ENCODE measurements around the gene CXorf58.
A peak's percentile ranks its signal among the peaks of the same experiment; 100 is the strongest.

Gene CXorf58

GRCh38 chrX:23900220-23900797 lies 7.5 kb upstream of the CXorf58 start:
- FAIRE-seq: no peak
- no peak for DNase-seq (ENCODE audit: low spot score)

- FAIRE-seq (no peak), DNase-seq (ENCODE audit: low spot score) (peak; percentile 11)
Observed at GRCh38 chrX:23901060-23901459, 6.7 kb upstream of the CXorf58 start.

DNA sequence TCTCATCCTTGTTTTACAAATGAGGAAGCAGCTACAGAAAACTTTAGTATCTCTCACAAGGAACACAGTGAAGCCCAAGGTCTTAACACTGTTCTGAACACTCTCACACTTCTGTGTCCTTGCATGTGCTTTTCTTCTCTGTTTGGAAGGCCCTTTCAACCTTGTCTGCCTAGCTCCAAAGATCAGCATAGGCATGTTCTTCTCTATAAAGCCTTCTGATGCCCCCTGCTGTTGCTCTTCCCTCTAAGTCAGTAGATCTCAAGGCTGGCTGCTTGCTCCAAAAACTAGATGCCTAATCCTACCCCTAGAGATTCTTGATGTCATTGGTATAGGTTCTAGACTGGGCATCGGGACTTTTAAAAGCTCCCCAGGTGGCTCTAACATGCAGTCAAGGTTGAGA lies 6.0 kb upstream of the CXorf58 start:
- no peak for FAIRE-seq
- no peak for DNase-seq (ENCODE audit: low spot score)

DNA sequence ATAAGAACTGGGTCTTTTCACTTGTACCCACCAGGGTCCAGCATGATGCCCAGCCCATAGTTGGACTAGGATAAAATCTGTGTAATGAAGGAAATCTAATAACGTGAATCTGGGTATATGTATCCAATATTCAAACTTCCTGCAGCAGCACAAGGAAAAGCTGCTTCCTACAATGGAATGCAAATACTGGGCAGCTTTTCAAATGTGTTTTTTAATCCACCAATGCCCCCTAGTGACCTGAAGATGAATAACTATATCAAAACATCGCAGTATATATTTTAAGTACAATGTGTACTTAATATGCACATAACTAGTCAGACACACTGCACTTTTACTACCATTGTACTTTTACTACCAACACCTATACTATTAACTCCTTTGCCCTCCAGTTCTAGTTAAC lies 5.4 kb upstream of the CXorf58 start:
- DNase-seq (ENCODE audit: low spot score): peak; percentile 5
- FAIRE-seq: no peak

GRCh38 chrX:23904096-23904495 lies 3.7 kb upstream of the CXorf58 start:
- DNase-seq (ENCODE audit: low spot score) (no peak), FAIRE-seq (no peak)

DNA sequence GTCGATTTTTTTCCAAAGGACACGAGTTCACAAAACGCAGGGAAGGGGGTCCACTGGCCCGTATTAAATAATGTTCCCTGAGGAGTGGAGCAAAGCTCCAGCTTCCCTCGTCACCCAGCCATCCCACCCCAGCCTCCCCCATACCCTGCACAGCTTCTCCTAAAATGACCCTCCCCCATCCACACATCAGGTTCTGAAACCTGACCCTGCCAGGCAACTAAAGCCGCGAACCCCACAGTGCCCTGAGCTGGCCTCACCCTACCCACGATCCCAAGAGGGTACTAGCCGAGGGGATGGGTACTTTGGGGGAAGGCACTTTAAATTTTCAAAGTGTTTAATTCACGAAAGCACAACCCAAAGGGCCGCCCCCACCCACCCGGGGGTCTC lies 702 bp upstream of the CXorf58 start:
- DNase-seq (ENCODE audit: low spot score) (no peak), FAIRE-seq (no peak)

GRCh38 chrX:23908219-23909004 lies 606 bp downstream of the CXorf58 start:
- no peak for DNase-seq (ENCODE audit: low spot score)
- no peak for FAIRE-seq

- FAIRE-seq (no peak), DNase-seq (ENCODE audit: low spot score) (no peak)
Observed at GRCh38 chrX:23911126-23911835, 3.5 kb downstream of the CXorf58 start.

DNA sequence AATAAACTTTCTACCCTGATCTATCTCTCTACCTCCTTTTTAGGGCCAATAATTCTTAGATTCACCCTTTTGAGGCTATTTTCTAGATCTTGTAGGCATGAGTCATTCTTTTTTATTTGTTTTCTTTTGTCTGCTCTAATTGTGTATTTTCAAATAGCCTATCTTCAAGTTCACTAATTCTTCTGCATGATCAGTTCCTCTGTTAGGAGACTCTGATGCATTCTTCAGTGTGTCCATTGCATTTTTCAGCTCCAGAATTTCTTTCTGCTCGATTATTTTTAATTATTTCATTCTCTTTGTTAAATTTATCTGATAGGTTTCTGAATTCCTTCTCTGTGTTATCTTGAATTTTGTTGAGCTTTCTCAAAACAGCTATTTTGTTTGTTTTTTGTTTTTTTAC lies 11.3 kb downstream of the CXorf58 start:
- FAIRE-seq (no peak), DNase-seq (ENCODE audit: low spot score) (no peak)

GRCh38 chrX:23919706-23920320 lies 12.0 kb downstream of the CXorf58 start:
- FAIRE-seq (no peak), DNase-seq (ENCODE audit: low spot score) (no peak)

DNA sequence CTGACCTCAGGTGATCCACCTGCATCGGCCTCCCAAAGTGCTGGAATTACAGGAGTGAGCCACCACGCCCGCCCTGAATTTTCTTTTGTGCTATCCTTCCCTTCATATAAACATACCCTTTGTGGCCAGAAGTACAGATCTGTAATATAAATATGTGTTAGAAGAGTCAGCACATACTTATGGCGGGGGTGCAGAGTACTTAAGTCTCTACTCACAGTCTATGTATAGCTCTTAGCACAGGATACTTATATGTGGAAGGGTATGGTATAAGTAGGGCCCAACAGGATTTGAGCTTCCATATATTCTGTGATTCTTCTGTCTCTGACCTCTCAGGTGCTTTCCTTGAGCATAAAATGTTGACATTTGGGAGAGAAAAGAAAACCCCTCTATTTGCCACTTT lies 18.2 kb downstream of the CXorf58 start:
- FAIRE-seq (no peak), DNase-seq (ENCODE audit: low spot score) (no peak)

DNA sequence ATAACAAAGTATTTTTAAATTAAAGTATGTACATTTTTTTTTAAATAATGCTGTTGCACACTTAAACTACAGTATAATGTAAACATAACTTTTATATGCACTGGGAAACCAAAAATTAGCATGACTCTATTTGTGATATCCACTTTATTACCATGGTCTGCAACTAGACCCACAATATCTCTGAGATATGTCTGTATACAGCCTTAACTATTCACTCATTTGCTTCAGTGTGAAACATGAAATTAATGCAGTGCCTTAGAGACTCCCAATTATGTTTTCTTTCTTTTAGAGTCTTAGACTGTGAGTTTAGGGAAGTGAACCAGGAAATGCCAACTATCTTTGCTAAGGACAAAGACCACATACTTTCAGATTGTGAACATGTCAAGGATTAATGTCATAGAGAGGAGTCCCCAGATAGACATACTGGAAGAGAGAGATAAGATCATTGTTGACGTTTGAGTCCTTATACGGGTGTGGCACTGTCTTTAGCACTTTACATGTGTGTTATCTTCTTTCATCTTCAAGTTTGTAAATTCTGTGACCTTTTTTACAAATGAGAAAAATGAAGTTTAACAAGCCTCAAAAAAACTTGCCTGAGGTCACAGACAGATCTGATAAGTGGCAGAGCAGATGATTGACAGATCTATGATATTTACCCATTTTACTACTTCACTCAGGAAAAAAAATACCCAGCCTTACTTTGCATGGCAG lies 23.2 kb downstream of the CXorf58 start:
- DNase-seq (ENCODE audit: low spot score) (no peak), FAIRE-seq (no peak)

GRCh38 chrX:23932046-23932445 lies 24.2 kb downstream of the CXorf58 start:
- DNase-seq (ENCODE audit: low spot score): no peak
- FAIRE-seq: no peak

DNA sequence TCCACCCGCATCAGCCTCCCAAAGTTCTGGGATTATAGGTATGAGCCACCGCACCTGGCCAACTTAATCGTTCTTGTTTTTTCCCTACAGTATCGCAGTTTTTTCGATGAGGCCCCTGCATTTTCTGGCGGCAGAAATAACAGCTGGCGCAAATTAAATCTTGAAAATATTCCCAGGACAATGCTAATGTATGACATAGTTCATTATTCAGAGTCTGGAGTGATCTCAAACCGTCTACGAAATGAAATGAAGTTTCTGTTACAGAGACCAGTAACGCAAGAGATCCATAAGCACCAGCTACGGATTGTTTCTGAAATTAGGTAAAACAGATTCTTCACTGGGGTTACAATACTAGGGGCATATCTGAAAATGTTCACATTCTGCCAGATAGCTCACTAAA lies 27.3 kb downstream of the CXorf58 start:
- DNase-seq (ENCODE audit: low spot score): no peak
- no peak for FAIRE-seq

DNA sequence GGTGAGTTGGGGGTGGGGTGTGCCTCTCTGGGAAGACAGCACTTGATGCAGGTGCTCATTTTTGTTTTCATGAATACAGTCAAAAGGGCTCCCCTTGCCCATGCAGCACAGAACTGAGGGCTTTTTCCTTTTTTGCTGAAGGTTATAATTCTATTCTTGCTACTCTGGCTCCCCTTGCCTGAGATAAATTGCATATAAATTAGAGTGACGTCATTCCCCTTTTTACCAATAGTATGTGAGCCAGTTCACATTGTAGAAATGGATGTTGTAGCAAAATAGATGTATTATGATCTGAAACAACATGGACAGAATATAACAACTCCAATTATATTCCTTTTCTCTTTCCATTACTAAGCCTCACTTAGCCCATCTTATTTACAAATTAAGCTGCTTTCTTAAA lies 28.4 kb downstream of the CXorf58 start:
- DNase-seq (ENCODE audit: low spot score) (no peak), FAIRE-seq (no peak)

- DNase-seq (ENCODE audit: low spot score) (no peak), FAIRE-seq (no peak)
Observed at GRCh38 chrX:23937100-23937499, 29.3 kb downstream of the CXorf58 start.

DNA sequence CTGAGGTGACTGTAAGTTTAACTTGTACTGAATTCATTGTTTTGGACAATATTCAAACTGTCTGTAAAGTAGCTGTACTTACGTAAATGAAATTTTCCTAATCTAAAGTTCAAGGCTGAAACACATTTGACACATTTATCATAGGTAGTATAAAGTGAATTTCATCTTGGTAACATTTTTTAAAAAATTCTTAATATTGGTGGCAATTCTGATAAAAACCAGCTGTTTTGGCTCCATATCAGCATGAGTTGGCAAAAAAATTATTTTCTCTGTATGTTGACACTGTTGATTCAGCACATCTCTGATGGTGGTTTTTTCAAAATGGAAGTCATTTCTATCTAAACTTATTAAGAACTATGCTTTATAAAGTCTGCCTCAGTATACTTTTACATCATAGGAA lies 30.9 kb downstream of the CXorf58 start:
- FAIRE-seq: no peak
- no peak for DNase-seq (ENCODE audit: low spot score)

- FAIRE-seq (no peak), DNase-seq (ENCODE audit: low spot score) (no peak)
Observed at GRCh38 chrX:23939203-23939602, 31.4 kb downstream of the CXorf58 start.

- FAIRE-seq (no peak), DNase-seq (ENCODE audit: low spot score) (no peak)
Observed at GRCh38 chrX:23944234-23944633, 36.4 kb downstream of the CXorf58 start.

DNA sequence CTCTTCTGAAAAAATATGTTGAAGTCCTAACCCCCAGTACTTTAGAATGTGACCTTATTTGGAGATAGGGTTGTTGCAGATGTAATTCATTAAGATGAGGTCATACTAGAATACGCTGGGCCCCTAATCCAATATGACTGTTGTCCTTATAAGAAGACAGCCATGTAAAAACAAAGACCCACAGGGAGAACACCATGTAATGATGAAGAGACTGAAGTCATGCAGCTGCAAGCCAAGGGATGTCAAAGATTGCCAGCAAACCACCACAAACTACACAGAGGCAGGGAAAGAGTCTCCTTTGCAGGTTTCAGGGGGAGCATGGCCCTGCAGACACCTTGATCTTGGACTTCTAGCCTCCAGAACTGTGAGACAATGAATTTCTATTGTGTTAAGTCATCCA lies 37.4 kb downstream of the CXorf58 start:
- DNase-seq (ENCODE audit: low spot score) (no peak), FAIRE-seq (no peak)

DNA sequence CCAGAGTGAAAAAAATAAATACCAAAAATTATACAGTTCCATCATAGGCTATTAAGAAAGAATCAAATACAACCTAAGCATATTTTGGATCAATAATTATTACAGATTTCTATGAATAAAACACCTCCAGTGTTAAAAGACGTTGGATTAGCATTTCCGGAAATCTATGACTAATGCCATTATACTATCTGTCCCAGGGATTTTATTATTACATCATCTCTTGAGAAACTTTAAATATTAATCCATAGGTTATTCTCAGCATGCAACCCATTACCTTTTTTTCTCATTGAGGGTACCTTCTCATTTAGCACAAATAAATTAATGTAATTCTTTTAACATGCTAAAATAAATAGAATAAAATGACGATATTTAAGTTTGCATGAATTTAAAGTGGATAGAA lies 44.6 kb downstream of the CXorf58 start:
- DNase-seq (ENCODE audit: low spot score) (no peak), FAIRE-seq (no peak)
